Measurements from ENCODE around the gene SSH3.

SSH3 gene

DNA sequence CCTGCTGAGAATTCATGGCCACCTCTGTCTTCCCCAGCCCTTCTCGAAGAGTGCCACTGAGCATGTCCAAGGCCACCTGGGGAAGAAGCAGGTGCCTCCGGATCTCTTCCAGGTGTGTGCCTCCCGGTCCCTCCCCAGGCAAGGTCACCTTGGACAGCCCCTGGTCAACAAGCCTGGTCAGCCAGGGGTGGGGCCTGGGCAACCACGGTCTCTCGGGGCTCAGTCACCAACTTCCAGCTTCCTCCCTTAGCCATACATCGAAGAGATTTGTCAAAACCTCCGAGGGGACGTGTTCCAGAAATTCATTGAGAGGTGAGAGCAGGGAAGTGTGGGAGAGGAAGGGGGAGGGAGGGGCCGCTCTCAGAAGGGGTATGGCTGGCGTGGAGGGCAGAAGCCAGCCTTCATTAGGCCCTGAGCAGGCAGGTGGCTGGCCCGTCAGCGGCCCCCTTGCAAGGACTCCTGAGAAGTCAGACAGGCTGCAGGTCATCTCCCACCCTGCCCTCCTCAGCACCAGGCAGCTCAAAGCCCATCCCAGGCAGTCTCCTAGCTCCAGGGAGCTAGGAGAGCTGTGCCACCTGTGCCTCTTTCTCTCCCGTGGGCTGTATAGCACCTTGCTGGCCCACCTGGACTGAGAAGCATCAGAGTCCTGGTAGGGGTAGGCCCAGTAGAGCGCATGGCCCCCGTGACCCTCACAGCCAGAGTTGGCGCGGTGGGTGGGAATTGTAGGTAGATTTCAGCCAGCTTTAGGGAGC is 23.6 kb upstream of the SSH3 start:
- peak; percentile 23 for TF ChIP-seq POLR2A (IDR thresholded peaks at IDR 0.05; ENCODE audit: extremely low read depth, insufficient read length)
- TF ChIP-seq, protein P1, sequence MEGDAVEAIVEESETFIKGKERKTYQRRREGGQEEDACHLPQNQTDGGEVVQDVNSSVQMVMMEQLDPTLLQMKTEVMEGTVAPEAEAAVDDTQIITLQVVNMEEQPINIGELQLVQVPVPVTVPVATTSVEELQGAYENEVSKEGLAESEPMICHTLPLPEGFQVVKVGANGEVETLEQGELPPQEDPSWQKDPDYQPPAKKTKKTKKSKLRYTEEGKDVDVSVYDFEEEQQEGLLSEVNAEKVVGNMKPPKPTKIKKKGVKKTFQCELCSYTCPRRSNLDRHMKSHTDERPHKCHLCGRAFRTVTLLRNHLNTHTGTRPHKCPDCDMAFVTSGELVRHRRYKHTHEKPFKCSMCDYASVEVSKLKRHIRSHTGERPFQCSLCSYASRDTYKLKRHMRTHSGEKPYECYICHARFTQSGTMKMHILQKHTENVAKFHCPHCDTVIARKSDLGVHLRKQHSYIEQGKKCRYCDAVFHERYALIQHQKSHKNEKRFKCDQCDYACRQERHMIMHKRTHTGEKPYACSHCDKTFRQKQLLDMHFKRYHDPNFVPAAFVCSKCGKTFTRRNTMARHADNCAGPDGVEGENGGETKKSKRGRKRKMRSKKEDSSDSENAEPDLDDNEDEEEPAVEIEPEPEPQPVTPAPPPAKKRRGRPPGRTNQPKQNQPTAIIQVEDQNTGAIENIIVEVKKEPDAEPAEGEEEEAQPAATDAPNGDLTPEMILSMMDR (IDR thresholded peaks at IDR 0.05; ENCODE audit: low read depth, low read length) = no peak
- DNase-seq (ENCODE audit: low read depth) = no peak
- H3K4me3 ChIP-seq (ENCODE audit: low read depth, low read length) = no peak overlapping the region

DNA sequence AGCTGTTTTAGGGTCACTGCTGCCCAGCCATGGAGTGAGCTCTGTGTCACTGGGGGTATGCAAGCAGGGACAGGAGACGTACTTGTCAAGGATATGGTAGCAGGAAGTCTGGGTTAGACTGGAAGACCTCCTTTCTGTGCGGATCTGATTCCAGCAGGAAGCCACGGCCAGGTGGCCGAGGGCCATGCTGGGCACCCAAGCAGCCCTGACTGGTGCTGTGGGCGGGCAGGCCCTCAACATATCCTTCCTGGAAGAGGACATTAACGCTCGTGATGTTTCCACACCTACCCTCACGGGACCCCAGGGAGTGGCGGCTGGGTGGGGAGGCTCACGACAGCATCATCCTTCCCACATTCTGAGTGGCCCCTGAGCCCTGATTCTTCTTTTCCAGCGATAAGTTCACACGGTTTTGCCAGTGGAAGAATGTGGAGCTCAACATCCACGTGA is 23.0 kb upstream of the SSH3 start:
- no peak overlapping the region for H3K4me3 ChIP-seq (ENCODE audit: low read depth, low read length)
- peak; percentile 48 for DNase-seq (ENCODE audit: low read depth)
- TF ChIP-seq POLR2A (IDR thresholded peaks at IDR 0.05; ENCODE audit: extremely low read depth, insufficient read length) (no peak), MYC (IDR thresholded peaks at IDR 0.05; ENCODE audit: low read depth, low read length) (no peak)
- TF ChIP-seq, protein P1 (IDR thresholded peaks at IDR 0.05; ENCODE audit: low read depth, low read length) = no peak
- TF ChIP-seq, protein P2, sequence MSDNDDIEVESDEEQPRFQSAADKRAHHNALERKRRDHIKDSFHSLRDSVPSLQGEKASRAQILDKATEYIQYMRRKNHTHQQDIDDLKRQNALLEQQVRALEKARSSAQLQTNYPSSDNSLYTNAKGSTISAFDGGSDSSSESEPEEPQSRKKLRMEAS (IDR thresholded peaks at IDR 0.05; ENCODE audit: low read depth, low read length) = peak; percentile 18; the same call in 1 of the 2 replicates

DNA sequence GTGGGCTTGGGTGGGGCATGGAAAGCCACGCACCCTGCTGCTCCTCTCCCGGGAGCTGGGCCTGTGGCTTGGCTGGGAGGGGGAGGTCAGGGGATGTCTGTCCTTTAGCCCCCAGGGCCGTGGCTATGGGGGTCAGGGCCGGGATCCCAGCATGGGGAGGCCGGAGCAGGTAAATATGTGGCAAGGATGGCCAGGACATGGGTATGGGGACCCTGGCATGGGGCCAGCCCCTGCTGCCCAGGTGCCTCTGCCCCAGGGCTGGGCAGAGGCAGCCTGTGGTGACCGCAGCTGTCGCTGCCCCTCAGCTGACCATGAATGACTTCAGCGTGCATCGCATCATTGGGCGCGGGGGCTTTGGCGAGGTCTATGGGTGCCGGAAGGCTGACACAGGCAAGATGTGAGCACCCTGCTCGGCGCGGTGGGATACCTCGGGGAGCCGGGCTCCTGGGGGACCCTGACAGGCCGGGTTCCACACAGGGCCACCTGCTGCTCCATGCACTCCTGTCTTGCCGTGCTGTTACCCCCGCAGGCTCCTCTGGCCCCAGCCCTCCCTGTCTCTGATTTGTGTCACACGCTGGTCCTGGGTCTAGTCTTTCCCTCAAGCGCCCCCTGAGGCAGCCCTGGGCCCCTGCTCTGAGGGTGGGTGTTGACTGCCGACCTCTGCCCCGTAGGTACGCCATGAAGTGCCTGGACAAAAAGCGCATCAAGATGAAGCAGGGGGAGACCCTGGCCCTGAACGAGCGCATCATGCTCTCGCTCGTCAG is 22.4 kb upstream of the SSH3 start:
- DNase-seq (ENCODE audit: low read depth) = no peak
- TF ChIP-seq MYC (IDR thresholded peaks at IDR 0.05; ENCODE audit: low read depth, low read length) (no peak), POLR2A (IDR thresholded peaks at IDR 0.05; ENCODE audit: extremely low read depth, insufficient read length) (no peak)
- TF ChIP-seq, protein P1 (IDR thresholded peaks at IDR 0.05; ENCODE audit: low read depth, low read length) = no peak
- TF ChIP-seq, protein P2 (IDR thresholded peaks at IDR 0.05; ENCODE audit: low read depth, low read length) = no peak
- H3K4me3 ChIP-seq (ENCODE audit: low read depth, low read length) = no peak overlapping the region

DNA sequence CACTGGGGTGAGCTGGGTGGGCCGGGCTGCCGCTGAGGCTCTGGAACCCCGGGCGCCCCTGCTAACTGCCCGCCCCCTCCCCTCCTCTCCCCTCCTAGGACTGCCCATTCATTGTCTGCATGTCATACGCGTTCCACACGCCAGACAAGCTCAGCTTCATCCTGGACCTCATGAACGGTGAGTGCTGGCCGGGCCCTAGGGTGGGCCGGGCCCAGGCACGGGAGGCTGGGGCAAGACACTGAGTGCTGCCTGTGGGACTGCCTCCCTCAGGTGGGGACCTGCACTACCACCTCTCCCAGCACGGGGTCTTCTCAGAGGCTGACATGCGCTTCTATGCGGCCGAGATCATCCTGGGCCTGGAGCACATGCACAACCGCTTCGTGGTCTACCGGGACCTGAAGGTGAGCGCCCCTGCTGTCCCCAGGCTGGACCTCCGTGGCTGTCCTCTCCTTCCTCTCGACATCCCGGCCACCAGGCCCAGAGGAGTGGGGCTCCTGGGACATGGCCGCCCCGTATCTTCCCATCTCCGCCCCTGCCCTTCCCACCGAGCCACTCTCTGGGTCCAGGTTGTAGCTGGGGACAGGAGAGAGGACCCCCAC is 21.7 kb upstream of the SSH3 start:
- DNase-seq (ENCODE audit: low read depth) = no peak
- TF ChIP-seq, protein P2 (IDR thresholded peaks at IDR 0.05; ENCODE audit: low read depth, low read length) = 0 out of 2 replicates have a peak, but pooled peaks have one; percentile 10
- TF ChIP-seq POLR2A (IDR thresholded peaks at IDR 0.05; ENCODE audit: extremely low read depth, insufficient read length) (peak; percentile 12), MYC (IDR thresholded peaks at IDR 0.05; ENCODE audit: low read depth, low read length) (no peak)
- TF ChIP-seq, protein P1 (IDR thresholded peaks at IDR 0.05; ENCODE audit: low read depth, low read length) = peak; percentile 1
- no peak overlapping the region for H3K4me3 ChIP-seq (ENCODE audit: low read depth, low read length)

DNA sequence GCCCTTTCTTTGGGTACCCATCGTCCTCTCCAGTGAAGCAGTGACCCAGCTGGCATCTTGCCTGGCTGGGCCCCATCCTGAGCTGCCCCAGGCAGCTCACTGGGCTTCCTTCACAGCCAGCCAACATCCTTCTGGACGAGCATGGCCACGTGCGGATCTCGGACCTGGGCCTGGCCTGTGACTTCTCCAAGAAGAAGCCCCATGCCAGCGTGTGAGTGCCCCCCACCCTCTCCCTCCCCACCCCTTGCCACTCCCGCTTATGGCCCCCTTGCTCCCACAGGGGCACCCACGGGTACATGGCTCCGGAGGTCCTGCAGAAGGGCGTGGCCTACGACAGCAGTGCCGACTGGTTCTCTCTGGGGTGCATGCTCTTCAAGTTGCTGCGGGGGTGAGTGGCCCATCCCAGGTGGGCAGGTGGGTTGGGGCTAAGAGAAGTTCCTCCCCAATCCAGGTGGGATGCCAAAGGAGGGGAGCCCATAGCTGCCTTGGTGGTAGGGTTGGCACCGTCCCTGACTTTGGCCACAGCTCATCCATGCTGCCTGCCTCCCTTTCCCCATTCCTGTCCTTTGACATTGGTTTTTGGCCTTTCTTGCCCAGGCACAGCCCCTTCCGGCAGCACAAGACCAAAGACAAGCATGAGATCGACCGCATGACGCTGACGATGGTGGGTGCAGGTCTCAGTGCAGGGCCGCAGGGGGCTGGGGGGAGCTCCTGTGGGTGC is 21.0 kb upstream of the SSH3 start:
- H3K4me3 ChIP-seq (ENCODE audit: low read depth, low read length) = no peak overlapping the region
- no peak for DNase-seq (ENCODE audit: low read depth)

More for the DNA sequence above, 21.0 kb upstream of the SSH3 start:
- TF ChIP-seq, protein P2 (IDR thresholded peaks at IDR 0.05; ENCODE audit: low read depth, low read length) = no peak
- TF ChIP-seq POLR2A (IDR thresholded peaks at IDR 0.05; ENCODE audit: extremely low read depth, insufficient read length) (no peak), MYC (IDR thresholded peaks at IDR 0.05; ENCODE audit: low read depth, low read length) (no peak)
- TF ChIP-seq, protein P1 (IDR thresholded peaks at IDR 0.05; ENCODE audit: low read depth, low read length) = no peak

Measured in NB4 (cell line).